Stimulated activated effector memory CD8-positive, alpha-beta T cell treated with anti-CD3 and anti-CD28 coated beads, Interleukin-12 subunit alpha, Interleukin-12 subunit beta, amount 100 ng/mL, for 72 hours (primary cell): Measurements from ENCODE around the gene SPG21.
A peak's percentile ranks its signal among the peaks of the same experiment; 100 is the strongest.

Experiments
- ATAC-seq: fragments of 150-1000 bp; cut with Tn5 transposase; 2 replicates; pipeline ENCODE4 v1.10.0; 2021
- DNase-seq, 2 donors: peaks; one replicate each; pipeline ENCODE4 v3.0.0; 2021 to 2022; ENCODE audit warnings: low spot score in 2 of 2
- H3K27ac Mint-ChIP-seq: one replicate; pipeline ENCODE4 v1.8.0; 2022; ENCODE audit warnings: mild to moderate bottlenecking, mixed read lengths
- H3K36me3 Mint-ChIP-seq: one replicate; pipeline ENCODE4 v1.8.0; 2022; ENCODE audit warnings: mild to moderate bottlenecking, mixed read lengths
- H3K4me1 Mint-ChIP-seq: one replicate; pipeline ENCODE4 v1.8.0; 2022; ENCODE audit warnings: mixed read lengths
- H3K4me3 Mint-ChIP-seq: one replicate; pipeline ENCODE4 v1.8.0; 2022; ENCODE audit warnings: mild to moderate bottlenecking, mixed read lengths
- H3K9me3 Mint-ChIP-seq: one replicate; pipeline ENCODE4 v1.8.0; 2022; ENCODE audit warnings: mixed read lengths

SPG21 gene

DNA sequence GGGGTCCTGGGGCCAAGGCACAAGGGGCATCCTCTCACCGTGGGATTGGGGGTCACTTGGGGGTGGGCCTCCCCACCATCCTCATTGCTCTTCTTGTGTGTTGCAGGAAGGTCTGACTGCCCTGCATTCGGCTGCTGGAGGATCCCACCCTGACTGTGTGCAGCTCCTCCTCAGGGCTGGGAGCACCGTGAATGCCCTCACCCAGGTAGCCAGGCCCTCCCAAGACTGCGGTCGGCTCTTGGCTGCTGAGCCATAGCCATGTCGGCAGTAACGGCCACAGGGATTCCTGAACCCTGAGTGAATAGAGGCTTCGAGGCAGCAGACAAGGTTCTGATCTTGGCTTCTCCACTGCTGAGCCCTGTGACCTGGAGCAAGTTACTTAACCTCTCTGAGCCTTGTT is 58.3 kb downstream of the SPG21 start:
- H3K9me3 Mint-ChIP-seq = no peaks in the 10 kb centered on the region
- no peak overlapping the region for H3K4me3 Mint-ChIP-seq
- peaks cover 26% of the 10 kb centered on the region for H3K36me3 Mint-ChIP-seq
- H3K27ac Mint-ChIP-seq = peak overlapping the region; percentile 46
- DNase-seq (peak in 1 of 2 donors; percentile 35), ATAC-seq (no peak)
- peaks cover 6% of the 10 kb centered on the region for H3K4me1 Mint-ChIP-seq

DNA sequence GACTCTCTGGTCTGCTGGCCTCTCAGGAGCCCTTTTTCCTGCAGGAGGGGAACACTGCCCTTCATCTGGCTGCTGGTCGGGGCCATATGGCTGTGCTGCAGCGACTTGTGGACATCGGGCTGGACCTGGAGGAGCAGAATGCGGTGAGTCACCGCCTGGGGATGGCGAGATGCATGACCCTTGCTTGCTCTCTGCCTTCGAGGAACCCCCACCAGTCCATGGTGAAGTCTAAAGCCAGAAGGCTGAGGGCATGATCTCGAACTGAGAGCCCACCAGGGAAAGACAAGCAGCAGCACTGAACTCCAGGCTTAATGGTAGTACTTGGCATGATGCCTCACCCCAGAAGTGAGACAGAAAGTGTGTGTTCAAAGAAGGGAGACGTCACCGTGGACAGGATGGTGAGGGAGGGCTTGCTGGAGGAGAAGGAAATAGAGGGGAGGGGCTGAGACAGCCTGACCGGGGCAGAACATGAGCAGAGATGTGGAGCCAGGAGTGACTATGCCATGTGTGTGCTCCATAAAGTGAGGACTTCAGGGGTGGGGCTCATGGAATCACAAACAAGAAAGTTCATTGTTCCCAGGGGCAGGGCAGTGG is 58.8 kb downstream of the SPG21 start:
- peak in 1 of 2 donors; percentile 37 for DNase-seq
- Mint-ChIP-seq H3K4me3 (no peak overlapping the region), H3K4me1 (peaks cover 6% of the 10 kb centered on the region), H3K27ac (peak overlapping the region; percentile 46), H3K36me3 (peaks cover 26% of the 10 kb centered on the region), H3K9me3 (no peaks in the 10 kb centered on the region)
- ATAC-seq = no peak

DNA sequence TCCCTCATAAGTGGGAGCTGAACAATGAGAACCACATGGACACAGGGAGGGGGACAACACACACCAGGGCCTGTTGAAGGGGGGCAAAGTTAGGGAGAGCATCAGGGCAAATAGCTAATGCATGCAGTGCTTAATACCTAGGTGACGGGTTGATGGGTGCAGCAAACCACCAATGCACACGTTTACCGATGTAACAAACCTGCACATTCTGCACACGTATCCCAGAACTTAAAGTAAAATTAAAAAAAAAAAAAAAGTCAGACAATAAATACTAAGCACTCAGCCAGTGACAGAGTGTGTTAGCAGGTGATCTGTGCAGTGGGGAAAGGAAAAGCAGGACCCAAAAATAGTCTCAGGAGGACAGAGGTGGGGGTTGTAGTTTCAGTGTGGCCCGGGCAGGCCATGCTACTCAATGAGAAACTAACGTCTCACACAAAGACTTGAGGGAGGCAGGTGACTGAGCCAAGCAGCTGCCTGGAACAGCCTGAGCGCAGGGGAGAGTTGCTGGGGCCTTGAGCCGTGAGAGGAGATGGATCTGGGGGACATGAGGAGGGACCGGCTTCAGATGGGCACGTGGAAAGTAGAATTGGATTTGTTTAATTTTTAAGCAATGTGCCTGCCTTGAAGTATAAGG is 59.6 kb downstream of the SPG21 start:
- DNase-seq = peak in 1 of 2 donors; percentile 18
- no peak overlapping the region for H3K27ac Mint-ChIP-seq
- peaks cover 26% of the 10 kb centered on the region for H3K36me3 Mint-ChIP-seq
- no peak for ATAC-seq
- peaks cover 6% of the 10 kb centered on the region for H3K4me1 Mint-ChIP-seq
- H3K4me3 Mint-ChIP-seq = no peak overlapping the region
- H3K9me3 Mint-ChIP-seq = no peaks in the 10 kb centered on the region

DNA sequence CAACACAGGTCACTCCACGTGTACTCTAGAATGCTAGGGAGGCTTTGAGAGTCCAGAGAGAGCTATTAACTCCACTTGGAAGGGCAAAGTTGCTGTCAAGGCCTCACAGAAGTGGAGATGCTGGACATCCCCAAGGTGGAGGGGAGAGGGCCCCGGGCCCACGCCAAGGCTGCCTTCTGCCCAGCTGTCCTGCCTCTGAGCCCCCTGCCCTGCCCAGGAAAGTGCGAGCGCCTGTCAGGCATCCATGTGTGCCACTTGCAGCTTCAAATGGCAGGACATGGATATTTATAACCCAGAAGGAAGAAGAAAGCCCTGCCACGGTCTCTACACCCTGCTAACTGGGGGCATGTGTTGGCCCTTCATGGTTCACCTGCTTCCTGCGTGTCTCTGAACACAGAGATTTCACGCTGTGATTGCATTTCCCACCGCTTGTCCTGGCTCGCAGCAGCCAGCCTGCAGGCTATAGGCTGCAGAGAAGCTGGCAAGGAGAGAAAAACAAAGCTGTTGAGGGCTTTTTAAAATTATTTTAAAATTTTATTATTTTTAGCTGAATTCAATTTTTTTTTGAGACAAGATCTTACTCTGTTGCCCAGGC is 61.0 kb downstream of the SPG21 start:
- H3K4me1 Mint-ChIP-seq = peaks cover 6% of the 10 kb centered on the region
- no peak overlapping the region for H3K27ac Mint-ChIP-seq
- DNase-seq = no peak
- no peak for ATAC-seq
- no peaks in the 10 kb centered on the region for H3K9me3 Mint-ChIP-seq
- H3K4me3 Mint-ChIP-seq = no peak overlapping the region
- H3K36me3 Mint-ChIP-seq = peaks cover 17% of the 10 kb centered on the region

DNA sequence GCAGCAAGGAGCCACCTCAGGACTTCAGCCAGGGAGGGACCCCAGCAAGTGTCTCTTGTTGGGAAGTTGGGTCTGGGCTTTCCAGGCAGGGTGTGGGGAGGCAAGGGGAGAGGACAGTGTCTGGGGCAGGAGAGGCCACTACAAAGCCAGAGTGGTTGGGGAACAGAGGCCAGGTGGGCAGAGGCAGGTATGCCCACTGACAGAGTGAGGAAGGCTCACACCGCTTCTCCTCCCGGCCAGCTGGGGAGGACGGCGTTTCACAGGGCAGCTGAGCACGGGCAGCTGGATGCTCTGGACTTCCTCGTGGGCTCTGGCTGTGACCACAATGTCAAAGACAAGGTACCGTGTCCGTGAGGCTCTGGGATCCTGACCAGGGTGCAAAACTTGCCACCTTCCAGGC is 63.1 kb downstream of the SPG21 start:
- Mint-ChIP-seq H3K36me3 (peaks cover 11% of the 10 kb centered on the region), H3K4me3 (no peak overlapping the region), H3K27ac (peak overlapping the region; percentile 79), H3K9me3 (no peaks in the 10 kb centered on the region), H3K4me1 (peaks cover 6% of the 10 kb centered on the region)
- DNase-seq (no peak), ATAC-seq (no peak)

DNA sequence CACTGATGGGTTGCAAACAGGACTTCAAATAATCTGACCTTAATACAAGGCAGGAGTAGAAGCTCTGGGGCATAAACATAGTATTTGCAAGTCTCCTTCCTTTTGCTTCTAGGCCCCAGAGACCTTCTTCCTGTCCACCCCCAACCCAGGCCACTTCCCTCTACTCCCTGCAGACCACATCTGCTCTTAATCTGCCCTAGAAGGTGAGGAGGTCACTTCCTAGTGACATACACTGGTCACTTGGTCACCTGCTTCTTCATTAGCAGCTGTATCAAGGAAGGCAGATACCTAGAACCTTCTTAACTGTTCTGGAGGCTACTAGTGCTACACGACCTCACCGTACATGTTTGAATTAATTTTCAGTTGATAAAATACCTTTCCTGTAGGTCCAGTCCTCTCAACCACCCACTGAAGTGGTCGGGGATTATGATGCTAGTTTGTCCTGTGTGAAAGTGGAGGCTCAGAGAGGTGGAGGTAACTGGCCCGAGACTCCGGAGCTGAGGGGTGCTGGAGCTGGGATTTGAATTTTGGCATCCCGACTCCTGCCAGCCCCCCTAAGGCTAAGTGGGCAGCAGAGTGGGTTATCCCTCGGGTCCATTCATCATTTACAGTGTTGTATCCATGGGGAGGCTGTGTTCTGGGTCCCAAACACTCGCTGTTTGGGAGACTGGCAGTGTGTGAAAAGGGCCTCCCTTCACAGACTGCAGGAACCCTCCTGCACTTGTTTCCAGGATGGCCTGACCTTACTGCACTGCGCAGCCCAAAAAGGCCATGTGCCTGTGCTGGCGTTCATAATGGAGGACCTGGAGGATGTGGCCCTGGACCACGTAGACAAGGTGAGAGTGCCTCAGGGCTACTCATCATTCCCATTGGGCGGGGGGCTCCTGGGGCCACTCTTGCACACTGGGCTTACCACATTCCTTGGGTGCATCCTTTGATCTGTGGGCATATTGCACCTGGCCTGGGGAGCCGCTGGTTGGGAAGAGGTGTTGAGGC is 64.1 kb downstream of the SPG21 start:
- H3K9me3 Mint-ChIP-seq = no peaks in the 10 kb centered on the region

DNA sequence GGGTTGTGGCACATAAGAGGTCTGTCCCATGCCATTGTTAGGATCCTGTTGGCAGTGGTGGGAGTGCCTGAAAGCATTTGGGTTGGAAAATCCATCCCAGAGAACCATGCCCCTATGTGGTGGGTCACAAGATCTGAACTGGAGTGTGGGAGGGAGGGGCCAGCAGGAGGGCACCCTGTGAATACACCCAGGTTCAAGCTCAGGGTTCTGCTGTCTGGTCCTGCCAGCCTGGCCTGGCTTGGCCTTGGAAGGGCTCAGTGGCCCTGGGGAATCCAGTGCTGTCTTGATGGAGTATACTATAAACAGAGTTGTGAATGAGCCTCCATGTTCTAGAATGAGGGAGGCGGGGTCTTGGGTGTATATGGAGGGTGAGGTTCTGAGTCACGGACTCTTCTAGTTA is 66.2 kb downstream of the SPG21 start:
- ATAC-seq = no peak
- H3K4me3 Mint-ChIP-seq = no peak overlapping the region
- no peak for DNase-seq
- H3K9me3 Mint-ChIP-seq = no peaks in the 10 kb centered on the region
- H3K27ac Mint-ChIP-seq = no peak overlapping the region
- H3K36me3 Mint-ChIP-seq = peaks cover 6% of the 10 kb centered on the region
- no peaks in the 10 kb centered on the region for H3K4me1 Mint-ChIP-seq

More for the DNA sequence above, 64.1 kb downstream of the SPG21 start:
- Mint-ChIP-seq H3K27ac (no peak overlapping the region), H3K4me3 (no peak overlapping the region), H3K4me1 (peaks cover under 1% of the 10 kb centered on the region), H3K36me3 (peaks cover 6% of the 10 kb centered on the region)
- no peak for ATAC-seq
- DNase-seq = no peak

DNA sequence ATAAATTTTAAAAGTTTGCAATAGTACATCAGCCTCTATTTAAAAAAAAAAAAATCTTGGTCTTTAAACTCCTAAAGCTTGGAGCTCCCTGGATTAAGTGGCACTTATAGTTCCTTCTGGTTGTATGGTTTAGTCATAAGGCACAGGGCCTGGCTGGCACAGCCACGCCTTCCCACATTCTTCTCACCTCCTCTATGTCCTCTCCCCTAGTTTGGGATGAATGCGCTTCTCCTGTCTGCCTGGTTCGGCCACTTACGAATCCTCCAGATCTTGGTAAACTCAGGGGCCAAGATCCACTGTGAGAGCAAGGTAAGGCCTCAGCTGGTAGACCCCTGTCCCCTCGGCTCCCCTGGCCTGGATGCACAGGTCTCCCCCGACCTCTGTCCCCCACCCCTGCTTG is 68.0 kb downstream of the SPG21 start:
- Mint-ChIP-seq H3K4me3 (no peak overlapping the region), H3K4me1 (peaks cover 3% of the 10 kb centered on the region), H3K27ac (no peak overlapping the region), H3K9me3 (no peaks in the 10 kb centered on the region), H3K36me3 (peaks cover 6% of the 10 kb centered on the region)
- ATAC-seq (no peak), DNase-seq (no peak)

DNA sequence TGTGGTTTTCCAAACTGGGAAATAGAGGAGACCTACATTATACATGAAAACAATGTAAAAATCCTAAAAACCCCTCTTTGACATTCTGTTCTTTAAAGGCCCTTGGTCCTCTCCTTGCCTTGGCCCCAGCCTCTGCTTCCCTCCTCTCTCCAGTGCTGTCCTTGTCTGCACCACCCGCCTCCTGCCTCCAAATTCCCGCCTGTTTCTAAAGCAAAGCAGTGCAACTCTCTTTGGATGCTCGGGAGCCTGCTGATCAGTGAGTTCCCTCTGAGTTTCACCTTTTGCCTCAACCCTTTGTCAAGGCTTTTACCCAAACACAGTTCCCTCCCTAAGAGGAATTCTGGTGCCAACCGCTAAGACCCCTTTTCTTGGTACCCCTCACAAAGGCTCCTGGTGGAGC is 70.0 kb downstream of the SPG21 start:
- H3K36me3 Mint-ChIP-seq = no peaks in the 10 kb centered on the region
- no peaks in the 10 kb centered on the region for H3K9me3 Mint-ChIP-seq
- ATAC-seq (no peak), DNase-seq (no peak)
- H3K4me1 Mint-ChIP-seq = peaks cover 23% of the 10 kb centered on the region
- no peak overlapping the region for H3K27ac Mint-ChIP-seq
- no peak overlapping the region for H3K4me3 Mint-ChIP-seq

DNA sequence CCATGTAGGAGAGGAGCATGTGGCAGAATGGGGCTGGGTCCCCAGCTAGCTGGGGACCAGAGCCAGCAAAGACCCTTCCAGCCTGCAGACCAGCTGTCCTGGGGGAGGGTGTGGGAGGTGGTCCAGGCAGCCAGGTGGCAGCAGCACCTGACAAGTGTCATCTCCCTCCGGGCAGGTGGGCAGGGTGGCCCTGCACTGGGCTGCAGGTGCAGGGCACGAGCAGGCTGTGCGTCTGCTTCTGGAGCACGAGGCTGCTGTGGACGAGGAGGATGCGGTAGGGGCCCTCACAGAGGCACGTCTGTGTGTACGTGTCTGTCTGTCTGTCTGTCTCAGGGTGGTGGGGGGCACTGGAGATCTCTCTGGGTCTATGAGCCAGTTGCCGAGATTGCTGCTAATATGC is 72.5 kb downstream of the SPG21 start:
- DNase-seq (no peak), ATAC-seq (no peak)
- no peak overlapping the region for H3K4me3 Mint-ChIP-seq
- H3K9me3 Mint-ChIP-seq = no peaks in the 10 kb centered on the region
- peak overlapping the region; percentile 7 for H3K27ac Mint-ChIP-seq
- no peaks in the 10 kb centered on the region for H3K36me3 Mint-ChIP-seq
- peaks cover 27% of the 10 kb centered on the region for H3K4me1 Mint-ChIP-seq

DNA sequence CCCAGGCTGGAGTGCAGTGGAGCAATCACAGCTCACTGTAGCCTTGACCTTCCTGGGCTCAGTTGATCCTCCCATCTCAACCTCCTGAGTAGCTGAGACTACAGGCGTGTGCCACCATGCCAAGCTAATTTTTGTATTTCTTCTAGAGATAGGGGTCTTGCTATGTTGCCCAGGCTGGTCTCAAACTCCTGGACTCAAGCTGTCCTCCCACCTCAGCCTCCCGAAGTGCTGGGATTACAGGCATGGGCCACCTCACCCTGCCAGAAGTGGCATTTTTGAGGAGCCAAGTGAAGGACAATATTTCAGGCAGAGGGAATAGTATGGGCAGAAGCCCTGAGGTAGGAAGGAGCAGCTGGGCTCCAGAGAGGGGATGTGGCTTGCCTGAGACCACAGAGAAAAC is 73.3 kb downstream of the SPG21 start:
- no peak overlapping the region for H3K4me3 Mint-ChIP-seq
- DNase-seq (no peak), ATAC-seq (no peak)
- no peaks in the 10 kb centered on the region for H3K36me3 Mint-ChIP-seq
- no peaks in the 10 kb centered on the region for H3K9me3 Mint-ChIP-seq
- H3K27ac Mint-ChIP-seq = peak overlapping the region; percentile 7
- peaks cover 29% of the 10 kb centered on the region for H3K4me1 Mint-ChIP-seq

DNA sequence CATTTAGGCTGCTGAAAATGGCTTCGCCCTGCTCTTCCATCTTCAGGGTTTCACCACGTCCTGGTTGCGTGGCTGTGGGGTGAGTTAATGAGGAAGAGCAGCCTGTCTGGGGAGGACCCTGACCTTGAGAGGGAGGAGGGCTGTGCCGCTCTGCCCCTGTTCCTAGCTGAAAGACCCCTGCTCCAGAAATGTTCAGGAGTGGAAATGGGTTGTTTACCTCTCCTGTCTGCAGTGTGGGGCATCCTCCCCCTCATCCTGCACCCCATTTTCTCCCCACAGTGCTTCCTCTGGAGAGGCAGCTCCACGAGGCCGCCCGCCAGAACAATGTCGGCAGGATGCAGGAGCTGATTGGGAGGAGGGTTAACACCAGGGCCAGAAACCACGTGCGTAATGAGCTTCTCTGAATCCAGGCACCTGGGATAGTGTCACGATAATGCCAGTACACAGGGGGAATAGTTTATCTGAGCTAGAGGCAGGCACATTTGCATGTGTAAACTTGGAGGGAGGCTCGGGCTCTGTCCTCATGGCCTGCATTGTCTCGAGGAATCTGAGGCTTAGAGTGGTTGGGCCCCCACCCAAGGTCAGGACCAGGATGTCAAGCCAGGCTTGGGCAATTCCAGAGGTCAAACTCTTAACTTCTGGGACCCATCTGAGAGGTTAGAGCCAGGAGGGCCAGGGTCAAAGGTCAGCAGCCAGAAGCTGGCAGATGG is 74.0 kb downstream of the SPG21 start:
- Mint-ChIP-seq H3K4me3 (no peak overlapping the region), H3K9me3 (no peaks in the 10 kb centered on the region), H3K27ac (peak overlapping the region; percentile 7), H3K36me3 (no peaks in the 10 kb centered on the region), H3K4me1 (peaks cover 36% of the 10 kb centered on the region)
- ATAC-seq = no peak
- no peak for DNase-seq
